Esophagus muscularis mucosa (tissue), 4 donors: Measurements from ENCODE around the gene STN1.

Source experiments
- CTCF ChIP-seq, 3 experiments: fragments of 200-600 bp in 2 of 3; fragments of 450-650 bp in 1 of 3; sonication (generic) in 2 of 3; IDR thresholded peaks; one replicate each; pipeline ENCODE4 v1.5.1; 2017 to 2019; ENCODE audit warnings: antibody characterized with exemption in 3 of 3, mild to moderate bottlenecking in 2 of 3, moderate library complexity in 1 of 3
- EP300 ChIP-seq: sonication (generic); formaldehyde crosslinking; IDR thresholded peaks from one replicate; pipeline ENCODE4 v1.6.1; 2017; ENCODE audit warnings: antibody characterized with exemption
- POLR2AphosphoS5 ChIP-seq, 2 donors: sonication (generic); formaldehyde crosslinking; IDR thresholded peaks; one replicate each; pipeline ENCODE4 v1.6.1; 2017; ENCODE audit warnings: antibody characterized with exemption in 2 of 2

GRCh38 chr10:103889121-103889720, 28.8 kb downstream of the STN1 start:
- no peak for TF ChIP-seq POLR2AphosphoS5 (IDR thresholded peaks at IDR 0.05)
- TF ChIP-seq CTCF (IDR thresholded peaks at IDR 0.05), result no peak
- TF ChIP-seq EP300, result no peak
